Skeletal muscle tissue (tissue), 4 donors: ENCODE data around the gene CSNK1E. TPM values are rescaled to one million over a fixed set of nuclear protein-coding genes. Genes with fewer than 3 reads are reported as not detected.
"Not testable (repeated sequence)": the region's sequence is repeated elsewhere in the genome, so short reads cannot be mapped to it uniquely, and the experiment has no call there.

Experiments
- H3K27ac ChIP-seq: one replicate; pipeline ENCODE4 v1.7.0; 2013; ENCODE audit warnings: mild to moderate bottlenecking, low read depth, low read length, inconsistent platforms
- H3K27me3 ChIP-seq, 3 donors: one replicate each; pipeline ENCODE4 v1.7.0; 2013; ENCODE audit warnings: low read length in 3 of 3; ENCODE audit not compliant: control insufficient read depth in 3 of 3, insufficient read depth in 3 of 3
- H3K36me3 ChIP-seq, 3 donors: one replicate each; pipeline ENCODE4 v1.7.0; 2013; ENCODE audit warnings: low read length in 3 of 3; ENCODE audit not compliant: control insufficient read depth in 3 of 3, insufficient read depth in 3 of 3
- H3K4me1 ChIP-seq, 3 donors: one replicate each; pipeline ENCODE4 v1.7.0; 2013; ENCODE audit warnings: low read length in 3 of 3, mild to moderate bottlenecking in 3 of 3; ENCODE audit not compliant: control insufficient read depth in 3 of 3, insufficient read depth in 3 of 3
- H3K4me3 ChIP-seq, 3 donors: one replicate each; pipeline ENCODE4 v1.7.0; 2013; ENCODE audit warnings: low read length in 3 of 3
- H3K9ac ChIP-seq, 3 donors: one replicate each; pipeline ENCODE4 v1.7.0; 2013; ENCODE audit warnings: low read length in 3 of 3, mild to moderate bottlenecking in 3 of 3, moderate library complexity in 2 of 3, low read depth in 1 of 3
- H3K9me3 ChIP-seq, 3 donors: one replicate each; pipeline ENCODE4 v1.7.0; 2013; ENCODE audit warnings: low read length in 3 of 3; ENCODE audit not compliant: control insufficient read depth in 3 of 3
- total RNA-seq: library from RNA; depleted of rRNA; stranded (reverse); fragments of >200 nt; gene quantifications from one replicate; pipeline ENCODE4 v1.2.3, GENCODE V29; 2014
- donor health status: Osteomylitis.

CSNK1E gene
- 71.0 TPM for total RNA-seq

DNA sequence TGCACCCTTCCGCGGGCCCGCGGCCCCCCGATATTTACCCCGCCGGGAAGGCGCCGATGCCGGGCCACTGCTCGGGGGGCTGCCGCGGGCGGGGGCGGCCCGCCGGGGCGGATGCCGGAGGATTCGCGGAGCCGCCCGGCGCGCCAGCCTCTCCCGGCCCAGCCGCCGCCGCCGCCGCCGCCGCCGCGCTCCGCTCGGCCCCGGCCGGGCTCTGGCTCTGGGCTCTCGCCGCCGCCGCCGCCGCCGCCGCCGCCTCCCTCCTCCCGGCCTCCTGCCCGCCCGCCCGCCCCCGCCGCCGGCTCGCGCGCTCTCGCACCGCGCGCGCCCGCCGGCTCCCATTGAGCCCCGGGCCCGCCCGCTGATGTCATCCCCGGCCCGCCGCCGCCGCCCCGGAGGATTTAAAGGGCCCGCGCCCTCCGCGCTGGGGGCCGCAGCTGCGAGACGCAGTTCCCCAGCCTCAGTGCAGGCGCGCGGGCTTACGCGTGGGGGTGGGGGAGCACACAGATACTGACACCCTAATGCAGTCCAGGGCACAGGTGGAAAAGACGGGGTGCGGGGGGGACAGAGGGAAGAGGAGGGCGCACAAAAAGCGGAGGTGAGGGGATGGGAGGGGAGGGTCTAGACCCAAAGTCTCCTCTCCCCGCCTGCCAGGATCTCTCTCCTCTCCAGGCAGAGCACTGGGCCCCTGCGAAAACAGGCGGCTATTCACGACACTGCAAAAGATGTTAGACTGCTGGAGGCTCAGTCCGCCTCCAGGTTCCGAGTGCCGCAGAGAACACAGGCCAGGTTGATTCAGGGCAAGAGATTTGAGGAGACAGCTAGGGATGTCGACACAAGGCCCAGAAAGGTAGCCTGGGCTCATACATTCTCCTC is at the start of gene CSNK1E:
Gene CSNK1E, minus strand, starts transcription at position 312 of the 873 bp plus-strand sequence. CDS start 3,276 bp downstream, outside the sequence.
- H3K4me1 ChIP-seq = peaks cover 43 to 52% (median 47%) of the 10 kb centered on the region in 3 donors
- H3K9ac ChIP-seq = peak within 1 kb of the TSS; percentile 95 to 96 (median 96)

DNA sequence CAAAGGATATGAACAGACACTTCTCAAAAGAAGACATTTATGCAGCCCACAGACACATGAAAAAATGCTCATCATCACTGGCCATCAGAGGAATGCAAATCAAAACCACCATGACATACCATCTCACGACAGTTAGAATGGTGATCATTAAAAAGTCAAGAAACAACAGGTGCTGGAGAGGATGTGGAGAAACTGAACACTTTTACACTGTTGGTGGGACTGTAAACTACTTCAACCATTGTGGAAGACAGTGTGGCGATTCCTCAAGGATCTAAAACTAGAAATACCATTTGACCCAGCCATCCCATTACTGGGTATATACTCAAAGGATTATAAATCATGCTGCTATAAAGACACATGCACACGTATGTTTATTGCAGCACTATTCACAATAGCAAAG is 48.6 kb upstream of the CSNK1E start:
- not testable (repeated sequence) for H3K27ac ChIP-seq, H3K4me3 ChIP-seq, H3K9ac ChIP-seq, H3K27me3 ChIP-seq, H3K9me3 ChIP-seq, H3K4me1 ChIP-seq, H3K36me3 ChIP-seq

More for the DNA sequence above, at the start of gene CSNK1E:
- peak within 1 kb of the TSS; percentile 96 for H3K27ac ChIP-seq
- no peaks in the 10 kb centered on the region for H3K9me3 ChIP-seq
- no peaks in the 10 kb centered on the region for H3K27me3 ChIP-seq
- peaks cover 0 to 9% (median 1%) of the 10 kb centered on the region in 3 donors for H3K36me3 ChIP-seq
- H3K4me3 ChIP-seq = peak within 1 kb of the TSS; percentile 77 to 86 (median 81)

DNA sequence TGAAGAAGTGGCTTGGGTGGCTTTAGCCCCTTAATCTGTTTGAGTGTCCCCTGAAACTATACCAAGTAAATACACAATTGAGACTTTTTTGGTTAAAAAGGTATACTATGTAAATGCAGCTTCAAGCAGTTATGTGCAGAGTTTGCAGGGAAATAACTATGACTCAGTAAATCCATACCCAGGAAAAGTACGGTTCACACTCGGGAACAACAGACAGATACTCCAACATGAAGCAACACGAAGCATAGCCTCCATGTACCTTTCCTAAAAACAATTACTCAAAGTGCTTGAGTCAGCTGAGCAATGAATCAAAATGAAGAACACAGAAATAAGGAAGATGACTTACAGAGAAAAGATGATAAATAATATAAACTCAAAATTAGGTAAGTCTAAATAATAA is 47.9 kb upstream of the CSNK1E start:
- not testable (repeated sequence) for H3K4me3 ChIP-seq, H3K27me3 ChIP-seq, H3K4me1 ChIP-seq, H3K27ac ChIP-seq, H3K9me3 ChIP-seq, H3K9ac ChIP-seq, H3K36me3 ChIP-seq

- H3K36me3 ChIP-seq, H3K9ac ChIP-seq, H3K27me3 ChIP-seq, H3K27ac ChIP-seq, H3K4me1 ChIP-seq, H3K4me3 ChIP-seq, H3K9me3 ChIP-seq: not testable (repeated sequence)
Observed at GRCh38 chr22:38360560-38360959, 43.3 kb upstream of the CSNK1E start.

DNA sequence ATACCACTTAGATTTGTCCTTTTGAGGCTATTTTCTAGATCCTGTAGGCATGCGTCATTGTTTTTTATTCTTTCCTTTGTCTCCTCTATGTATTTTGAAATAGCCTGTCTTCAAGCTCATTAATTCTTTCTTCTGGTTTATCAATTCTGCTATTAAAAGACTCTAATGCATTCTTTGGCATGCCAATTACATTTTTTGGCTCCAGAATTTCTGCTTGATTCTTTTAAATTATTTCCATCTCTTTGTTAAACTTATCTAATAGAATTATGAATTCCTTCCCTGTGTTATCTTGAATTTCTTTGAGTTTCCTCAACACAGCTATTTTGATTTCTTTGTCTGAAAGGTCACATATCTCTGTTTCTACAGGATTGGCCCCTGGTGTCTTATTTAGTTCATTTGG is 42.6 kb upstream of the CSNK1E start:
- H3K9me3 ChIP-seq, H3K27me3 ChIP-seq, H3K27ac ChIP-seq, H3K4me3 ChIP-seq, H3K9ac ChIP-seq, H3K36me3 ChIP-seq, H3K4me1 ChIP-seq: not testable (repeated sequence)

GRCh38 chr22:38357971-38358370 is 40.7 kb upstream of the CSNK1E start:
- H3K4me3 ChIP-seq, H3K27ac ChIP-seq, H3K36me3 ChIP-seq, H3K9ac ChIP-seq, H3K4me1 ChIP-seq, H3K27me3 ChIP-seq, H3K9me3 ChIP-seq: not testable (repeated sequence)

DNA sequence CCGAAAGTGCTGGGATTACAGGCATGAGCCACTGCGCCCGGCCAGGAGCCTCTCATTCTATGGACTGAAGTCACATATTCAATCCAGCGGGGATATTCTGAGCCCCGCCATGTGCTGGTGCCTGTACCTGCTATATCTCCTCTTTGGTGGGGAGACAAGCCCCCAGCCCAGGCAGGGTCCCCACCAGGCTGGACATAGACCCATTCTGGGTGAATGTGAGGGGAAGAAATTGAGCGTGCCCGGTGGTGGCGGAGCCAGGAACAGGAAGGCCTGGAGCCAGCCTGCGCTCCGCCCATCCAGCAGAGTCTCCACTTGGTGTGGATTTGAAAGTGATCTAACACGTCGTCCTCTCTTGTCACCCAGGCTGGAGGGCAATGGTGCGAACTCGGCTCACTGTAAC is 38.0 kb upstream of the CSNK1E start:
- Histone ChIP-seq H3K36me3 (peaks cover 0 to 3% (median 0%) of the 10 kb centered on the region in 3 donors), H3K4me1 (peaks cover 0 to 5% (median 2%) of the 10 kb centered on the region in 3 donors), H3K4me3 (no peak overlapping the region), H3K27ac (no peak overlapping the region), H3K9ac (no peak overlapping the region), H3K9me3 (no peaks in the 10 kb centered on the region), H3K27me3 (no peaks in the 10 kb centered on the region)

GRCh38 chr22:38353701-38354100 is 36.5 kb upstream of the CSNK1E start:
- no peak overlapping the region for H3K4me3 ChIP-seq
- H3K4me1 ChIP-seq = peaks cover 0 to 7% (median 3%) of the 10 kb centered on the region in 3 donors
- H3K27me3 ChIP-seq = peaks cover 0 to 3% (median 3%) of the 10 kb centered on the region in 3 donors
- no peak overlapping the region for H3K9ac ChIP-seq
- peaks cover 0 to 3% (median 0%) of the 10 kb centered on the region in 3 donors for H3K36me3 ChIP-seq
- no peaks in the 10 kb centered on the region for H3K9me3 ChIP-seq
- no peak overlapping the region for H3K27ac ChIP-seq

GRCh38 chr22:38353142-38353629 is 36.0 kb upstream of the CSNK1E start:
- Histone ChIP-seq H3K4me3 (peak overlapping the region in 1 of 3 donors; percentile 45), H3K27me3 (peaks cover 0 to 8% (median 3%) of the 10 kb centered on the region in 3 donors), H3K9ac (no peak overlapping the region), H3K36me3 (peaks cover 0 to 3% (median 0%) of the 10 kb centered on the region in 3 donors), H3K9me3 (no peaks in the 10 kb centered on the region), H3K4me1 (peaks cover 3 to 12% (median 8%) of the 10 kb centered on the region in 3 donors), H3K27ac (no peak overlapping the region)

DNA sequence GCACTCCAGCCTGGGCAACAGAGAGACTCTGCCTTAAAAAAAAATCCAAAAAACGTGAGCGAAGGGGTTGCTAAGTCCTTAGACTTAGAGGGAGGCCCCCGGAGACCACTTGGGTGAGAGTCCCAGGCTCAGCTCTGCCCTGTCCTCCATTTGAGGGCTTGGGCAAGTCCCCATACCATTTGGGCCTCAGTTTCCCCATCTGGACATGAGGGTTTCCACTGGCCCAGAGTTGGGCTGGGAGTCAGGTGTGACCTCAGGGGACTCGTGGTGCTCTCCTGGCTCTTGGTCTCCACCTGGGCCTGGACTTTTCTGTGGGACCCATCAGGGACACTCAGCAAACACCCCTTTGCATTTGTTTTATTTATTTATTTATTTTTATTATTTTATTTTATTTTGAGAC is 35.2 kb upstream of the CSNK1E start:
- H3K4me1 ChIP-seq = peaks cover 9 to 20% (median 15%) of the 10 kb centered on the region in 3 donors
- peaks cover 0 to 9% (median 3%) of the 10 kb centered on the region in 3 donors for H3K27me3 ChIP-seq
- no peak overlapping the region for H3K4me3 ChIP-seq
- peaks cover 0 to 3% (median 0%) of the 10 kb centered on the region in 3 donors for H3K36me3 ChIP-seq
- no peaks in the 10 kb centered on the region for H3K9me3 ChIP-seq
- no peak overlapping the region for H3K27ac ChIP-seq
- H3K9ac ChIP-seq = no peak overlapping the region
